ENCODE results near the gene SPEG. TPM values are rescaled to one million over a fixed set of nuclear protein-coding genes. Genes with fewer than 3 reads are reported as not detected.

Gene SPEG
- total RNA-seq, 3 donors from 2014 or later = 0.32 to 36.6 (median 21.0) TPM

DNA sequence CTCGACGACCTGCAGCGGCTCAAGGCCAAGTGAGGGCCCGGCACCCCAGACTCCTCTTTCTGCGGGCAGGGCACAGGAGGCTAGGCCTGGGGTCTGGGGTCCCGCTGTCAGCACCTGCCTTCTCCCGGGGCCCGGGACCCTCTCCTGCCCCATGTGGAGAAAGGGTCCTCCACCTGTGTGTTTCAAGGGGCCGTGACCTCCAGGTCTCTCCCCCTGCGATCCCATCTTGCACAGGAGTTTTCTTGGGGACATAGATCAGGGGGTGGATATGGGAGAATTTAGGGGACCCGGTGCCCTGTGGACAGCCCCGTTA, 15.7 kb upstream of the SPEG start:
- Histone ChIP-seq H3K4me1 (no peaks in the 10 kb centered on the region), H3K27ac (no peak overlapping the region), H3K9me3 (no peaks in the 10 kb centered on the region), H3K4me3 (peak overlapping the region in 2 of 3 donors; percentile 31 to 60), H3K36me3 (no peaks in the 10 kb centered on the region), H3K27me3 (peaks cover 0 to 14% of the 10 kb centered on the region in 2 donors)
- TF ChIP-seq, protein P1, sequence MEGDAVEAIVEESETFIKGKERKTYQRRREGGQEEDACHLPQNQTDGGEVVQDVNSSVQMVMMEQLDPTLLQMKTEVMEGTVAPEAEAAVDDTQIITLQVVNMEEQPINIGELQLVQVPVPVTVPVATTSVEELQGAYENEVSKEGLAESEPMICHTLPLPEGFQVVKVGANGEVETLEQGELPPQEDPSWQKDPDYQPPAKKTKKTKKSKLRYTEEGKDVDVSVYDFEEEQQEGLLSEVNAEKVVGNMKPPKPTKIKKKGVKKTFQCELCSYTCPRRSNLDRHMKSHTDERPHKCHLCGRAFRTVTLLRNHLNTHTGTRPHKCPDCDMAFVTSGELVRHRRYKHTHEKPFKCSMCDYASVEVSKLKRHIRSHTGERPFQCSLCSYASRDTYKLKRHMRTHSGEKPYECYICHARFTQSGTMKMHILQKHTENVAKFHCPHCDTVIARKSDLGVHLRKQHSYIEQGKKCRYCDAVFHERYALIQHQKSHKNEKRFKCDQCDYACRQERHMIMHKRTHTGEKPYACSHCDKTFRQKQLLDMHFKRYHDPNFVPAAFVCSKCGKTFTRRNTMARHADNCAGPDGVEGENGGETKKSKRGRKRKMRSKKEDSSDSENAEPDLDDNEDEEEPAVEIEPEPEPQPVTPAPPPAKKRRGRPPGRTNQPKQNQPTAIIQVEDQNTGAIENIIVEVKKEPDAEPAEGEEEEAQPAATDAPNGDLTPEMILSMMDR (IDR thresholded peaks at IDR 0.05) = no peak
- TF ChIP-seq POLR2AphosphoS5 (IDR thresholded peaks at IDR 0.05) (no peak), POLR2A (IDR thresholded peaks at IDR 0.05) (no peak)
- DNase-seq (ENCODE audit: low spot score in 2 of 2) = no peak
- intact Hi-C loops (cut with DNase I; ENCODE audit: low total_unique reads) = no loop called here

DNA sequence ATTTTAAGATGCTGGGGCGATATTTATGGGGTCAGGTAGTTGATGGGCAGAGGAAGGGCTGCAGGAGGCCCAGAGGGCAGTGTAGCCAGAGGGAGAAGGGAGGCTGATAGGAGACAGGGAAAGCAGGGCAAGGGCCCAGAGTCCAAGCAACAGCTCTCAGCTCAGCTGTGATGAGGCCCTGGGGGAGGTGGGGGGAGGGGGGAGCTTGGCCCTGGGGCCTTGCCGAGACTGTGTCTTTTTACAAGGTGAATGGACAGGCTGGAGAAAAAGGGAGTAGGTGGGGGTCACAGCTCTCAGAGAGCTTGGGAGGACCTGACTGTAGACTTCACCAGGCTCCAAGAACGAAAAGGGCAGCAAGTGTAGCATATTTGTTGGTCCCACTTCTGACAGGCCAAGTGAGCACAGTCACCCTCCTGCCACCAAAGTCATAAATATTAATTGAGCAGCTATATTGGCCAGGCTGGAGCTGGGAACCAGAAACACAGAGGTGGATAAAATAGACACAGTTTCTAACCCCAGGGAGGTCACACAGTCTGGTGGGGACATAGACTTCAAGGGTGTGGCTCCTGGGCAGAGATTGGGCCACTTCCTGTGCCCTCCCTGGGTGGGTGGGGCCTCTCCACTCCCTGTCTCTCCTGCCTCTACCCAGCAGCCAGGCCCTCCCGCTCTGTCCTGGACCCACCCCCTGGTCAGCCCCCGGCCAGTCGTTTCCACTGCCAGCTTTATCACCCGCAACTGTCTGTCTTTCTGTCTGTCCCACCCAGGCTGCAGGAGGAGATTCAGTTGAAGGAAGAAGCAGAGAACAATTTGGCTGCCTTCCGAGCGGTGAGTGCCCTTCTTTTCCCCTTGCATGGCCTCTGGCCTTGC, 15.1 kb upstream of the SPEG start:
- H3K4me1 ChIP-seq = no peaks in the 10 kb centered on the region
- H3K4me3 ChIP-seq = peak overlapping the region in 1 of 3 donors; percentile 31
- no peak for DNase-seq (ENCODE audit: low spot score in 2 of 2)

DNA sequence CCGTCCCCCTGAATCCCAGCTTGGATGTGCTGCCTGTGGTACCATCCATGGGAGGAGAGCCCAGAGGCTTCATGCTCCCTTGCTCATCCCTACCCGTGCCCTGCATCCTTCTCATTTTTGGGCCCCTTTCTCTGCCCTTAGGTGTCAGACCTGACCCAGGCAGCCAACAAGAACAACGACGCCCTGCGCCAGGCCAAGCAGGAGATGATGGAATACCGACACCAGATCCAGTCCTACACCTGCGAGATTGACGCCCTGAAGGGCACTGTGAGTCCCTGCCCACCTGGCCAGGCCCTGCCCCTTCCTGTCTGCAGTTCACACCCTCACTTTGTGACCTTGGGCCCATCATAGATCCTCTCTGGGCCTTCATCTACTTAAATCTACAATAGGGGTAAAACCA, 14.0 kb upstream of the SPEG start:
- no peak for DNase-seq (ENCODE audit: low spot score in 2 of 2)
- Histone ChIP-seq H3K4me1 (no peaks in the 10 kb centered on the region), H3K36me3 (no peaks in the 10 kb centered on the region), H3K9me3 (no peaks in the 10 kb centered on the region), H3K27ac (no peak overlapping the region), H3K4me3 (peak overlapping the region in 1 of 3 donors; percentile 31), H3K27me3 (peaks cover 0 to 14% of the 10 kb centered on the region in 2 donors)
- TF ChIP-seq POLR2A (IDR thresholded peaks at IDR 0.05) (no peak), POLR2AphosphoS5 (IDR thresholded peaks at IDR 0.05) (no peak)
- TF ChIP-seq, protein P1 (IDR thresholded peaks at IDR 0.05) = no peak
- intact Hi-C loops (cut with DNase I; ENCODE audit: low total_unique reads) = no loop called here

More for the DNA sequence above, 15.1 kb upstream of the SPEG start:
- Histone ChIP-seq H3K27me3 (peaks cover 0 to 14% of the 10 kb centered on the region in 2 donors), H3K36me3 (no peaks in the 10 kb centered on the region), H3K27ac (no peak overlapping the region), H3K9me3 (no peaks in the 10 kb centered on the region)
- intact Hi-C loops (cut with DNase I; ENCODE audit: low total_unique reads) = no loop called here
- TF ChIP-seq POLR2A (IDR thresholded peaks at IDR 0.05) (no peak), POLR2AphosphoS5 (IDR thresholded peaks at IDR 0.05) (no peak)
- TF ChIP-seq, protein P1 (IDR thresholded peaks at IDR 0.05) = no peak

DNA sequence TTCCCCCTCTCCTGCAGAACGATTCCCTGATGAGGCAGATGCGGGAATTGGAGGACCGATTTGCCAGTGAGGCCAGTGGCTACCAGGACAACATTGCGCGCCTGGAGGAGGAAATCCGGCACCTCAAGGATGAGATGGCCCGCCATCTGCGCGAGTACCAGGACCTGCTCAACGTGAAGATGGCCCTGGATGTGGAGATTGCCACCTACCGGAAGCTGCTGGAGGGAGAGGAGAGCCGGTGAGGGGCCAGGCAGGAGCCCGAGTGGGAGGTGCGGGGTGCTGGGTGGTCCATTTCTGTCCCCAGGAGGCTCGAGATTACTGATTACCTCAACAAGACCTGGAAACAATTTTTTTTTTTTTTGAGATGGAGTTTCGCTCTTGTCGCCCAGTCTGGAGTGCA, 13.3 kb upstream of the SPEG start:
- Histone ChIP-seq H3K36me3 (no peaks in the 10 kb centered on the region), H3K9me3 (no peaks in the 10 kb centered on the region), H3K27me3 (peaks cover 0 to 19% of the 10 kb centered on the region in 2 donors), H3K27ac (no peak overlapping the region), H3K4me3 (peak overlapping the region in 1 of 3 donors; percentile 0), H3K4me1 (no peaks in the 10 kb centered on the region)
- no peak for DNase-seq (ENCODE audit: low spot score in 2 of 2)
- intact Hi-C loops (cut with DNase I; ENCODE audit: low total_unique reads) = no loop called here
- no peak for TF ChIP-seq POLR2AphosphoS5 (IDR thresholded peaks at IDR 0.05)
- TF ChIP-seq, protein P1 (IDR thresholded peaks at IDR 0.05) = no peak
- TF ChIP-seq POLR2A (IDR thresholded peaks at IDR 0.05) = no peak

DNA sequence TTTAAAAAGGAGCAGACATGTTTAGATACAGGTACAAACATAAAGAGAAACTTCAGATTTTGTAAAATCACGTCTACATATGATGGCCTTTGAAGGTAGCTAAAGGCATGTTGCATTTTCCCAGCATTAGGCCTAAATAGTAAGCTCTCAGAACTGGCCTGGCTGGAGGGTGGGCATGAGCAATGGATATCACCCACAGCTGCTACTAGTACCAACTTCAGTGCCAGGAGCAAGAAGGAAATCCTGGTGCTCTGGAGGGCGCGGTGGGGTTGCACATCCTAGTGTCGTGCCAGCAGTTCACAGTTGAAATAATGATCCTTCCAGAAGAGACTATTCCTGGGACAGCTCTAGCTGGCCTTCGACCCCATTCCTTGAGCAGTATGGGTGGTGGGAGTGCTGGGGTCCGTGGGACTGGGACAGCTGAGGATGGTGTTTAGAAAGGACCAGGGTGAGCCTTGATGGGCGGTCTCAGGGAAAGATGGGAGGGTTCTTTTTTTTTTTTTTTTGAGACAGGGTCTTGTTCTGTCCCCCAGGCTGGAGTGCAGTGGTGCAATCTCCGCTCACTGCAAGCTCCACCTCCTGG, 11.6 kb upstream of the SPEG start:
- DNase-seq (ENCODE audit: low spot score in 2 of 2) = no peak
- Histone ChIP-seq H3K4me3 (no peak overlapping the region), H3K9me3 (no peaks in the 10 kb centered on the region), H3K4me1 (no peaks in the 10 kb centered on the region), H3K36me3 (no peaks in the 10 kb centered on the region), H3K27ac (no peak overlapping the region), H3K27me3 (peaks cover 0 to 21% of the 10 kb centered on the region in 2 donors)
- TF ChIP-seq, protein P1 (IDR thresholded peaks at IDR 0.05) = no peak
- TF ChIP-seq POLR2AphosphoS5 (IDR thresholded peaks at IDR 0.05) (no peak), POLR2A (IDR thresholded peaks at IDR 0.05) (no peak)
- intact Hi-C loops (cut with DNase I; ENCODE audit: low total_unique reads) = no loop called here
